ENCODE results near the gene FDPS.

FDPS gene

DNA sequence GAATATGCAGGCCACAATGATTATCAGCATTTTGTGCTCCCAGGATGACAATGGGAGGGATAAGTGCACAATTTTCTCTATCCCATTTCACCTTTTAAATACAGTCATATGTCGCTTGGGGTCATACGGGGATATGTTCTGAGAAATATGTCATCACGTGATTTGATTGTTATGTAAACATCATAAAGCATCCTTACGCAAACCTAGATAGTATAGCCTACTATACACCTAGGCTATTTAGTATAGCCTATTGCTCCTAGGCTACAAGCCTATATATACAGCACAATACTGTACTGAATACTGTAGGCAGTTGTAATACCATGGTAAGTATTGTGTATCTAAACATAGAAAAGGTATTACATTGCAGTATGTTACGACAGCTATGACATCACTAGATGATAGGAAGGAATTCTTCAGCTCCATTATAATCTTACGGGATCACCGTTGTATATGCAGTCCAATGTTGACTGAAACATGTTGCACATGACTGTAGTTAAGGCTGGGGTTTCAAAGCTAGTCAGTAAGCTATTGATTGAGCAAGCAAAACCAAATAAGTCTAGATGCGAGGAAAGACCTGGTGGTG lies 30.9 kb downstream of the FDPS start:
- Histone ChIP-seq H3K4me3 (ENCODE audit: low read depth in 1 of 2, low read length in 2 of 2) (no peak overlapping the region), H3K9ac (ENCODE audit: low read depth in 1 of 2, low read length in 2 of 2) (no peak overlapping the region), H3K9me3 (ENCODE audit: control insufficient read depth in 1 of 2, low read length in 2 of 2) (no peaks in the 10 kb centered on the region), H3K27me3 (ENCODE audit: control insufficient read depth in 1 of 2, insufficient read depth in 2 of 2, low read length in 2 of 2) (no peaks in the 10 kb centered on the region), H3K36me3 (ENCODE audit: control insufficient read depth in 1 of 2, insufficient read depth in 2 of 2, low read length in 2 of 2) (peaks cover 50 to 87% of the 10 kb centered on the region in 2 donors), H3K4me1 (ENCODE audit: control insufficient read depth in 1 of 2, insufficient read depth in 2 of 2, low read length in 2 of 2) (no peaks in the 10 kb centered on the region), H3K27ac (ENCODE audit: low read depth, low read length) (no peak overlapping the region)

DNA sequence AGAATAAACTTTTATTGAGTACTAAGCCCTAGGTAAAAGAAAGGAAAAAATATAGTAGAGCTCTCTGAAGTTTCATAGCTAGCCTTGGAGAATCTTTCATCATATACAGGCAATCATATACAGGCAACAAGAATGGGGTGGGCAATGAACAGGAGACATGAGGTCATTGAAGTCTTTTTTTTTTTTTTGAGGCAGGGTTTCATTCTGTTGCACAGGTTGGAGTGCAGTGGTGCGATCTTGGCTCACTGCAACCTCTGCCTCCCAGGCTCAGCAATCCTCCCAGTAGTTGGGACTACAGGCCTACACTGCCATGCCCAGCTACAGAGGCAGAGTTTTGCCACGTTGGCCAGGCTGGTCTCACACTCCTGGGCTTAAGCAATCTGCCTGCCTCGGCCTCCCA lies 34.2 kb downstream of the FDPS start:
- H3K36me3 ChIP-seq (ENCODE audit: control insufficient read depth in 1 of 2, insufficient read depth in 2 of 2, low read length in 2 of 2): peaks cover 58 to 86% of the 10 kb centered on the region in 2 donors

DNA sequence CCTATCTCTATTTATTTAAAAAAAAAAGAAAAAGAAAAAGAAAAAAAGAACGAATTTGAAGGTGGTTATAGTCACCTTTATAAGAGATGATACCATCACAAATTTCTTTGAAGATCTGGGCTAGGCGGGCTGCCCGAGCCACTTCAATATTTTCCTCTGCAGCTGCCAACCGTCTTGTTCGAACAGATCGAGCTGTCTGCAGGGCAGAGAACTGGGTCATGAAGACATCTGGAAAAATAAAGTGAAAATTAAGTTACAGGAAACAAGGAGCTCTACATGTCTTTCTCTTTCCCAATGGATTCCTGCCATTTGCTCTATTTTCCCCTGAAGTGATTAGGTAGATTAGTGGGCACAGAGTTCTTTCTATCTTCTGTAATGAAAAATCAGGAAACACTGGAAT lies 44.0 kb downstream of the FDPS start:
- no peaks in the 10 kb centered on the region for H3K9me3 ChIP-seq (ENCODE audit: control insufficient read depth in 1 of 2, low read length in 2 of 2)
- H3K36me3 ChIP-seq (ENCODE audit: control insufficient read depth in 1 of 2, insufficient read depth in 2 of 2, low read length in 2 of 2): peaks cover 36 to 70% of the 10 kb centered on the region in 2 donors
- no peaks in the 10 kb centered on the region for H3K4me1 ChIP-seq (ENCODE audit: control insufficient read depth in 1 of 2, insufficient read depth in 2 of 2, low read length in 2 of 2)
- no peak overlapping the region for H3K9ac ChIP-seq (ENCODE audit: low read depth in 1 of 2, low read length in 2 of 2)
- no peak overlapping the region for H3K4me3 ChIP-seq (ENCODE audit: low read depth in 1 of 2, low read length in 2 of 2)
- no peak overlapping the region for H3K27ac ChIP-seq (ENCODE audit: low read depth, low read length)
- no peaks in the 10 kb centered on the region for H3K27me3 ChIP-seq (ENCODE audit: control insufficient read depth in 1 of 2, insufficient read depth in 2 of 2, low read length in 2 of 2)

More for the DNA sequence above, 34.2 kb downstream of the FDPS start:
- Histone ChIP-seq H3K9ac (ENCODE audit: low read depth in 1 of 2, low read length in 2 of 2) (no peak overlapping the region), H3K9me3 (ENCODE audit: control insufficient read depth in 1 of 2, low read length in 2 of 2) (no peaks in the 10 kb centered on the region), H3K27ac (ENCODE audit: low read depth, low read length) (no peak overlapping the region), H3K4me3 (ENCODE audit: low read depth in 1 of 2, low read length in 2 of 2) (no peak overlapping the region), H3K27me3 (ENCODE audit: control insufficient read depth in 1 of 2, insufficient read depth in 2 of 2, low read length in 2 of 2) (no peaks in the 10 kb centered on the region), H3K4me1 (ENCODE audit: control insufficient read depth in 1 of 2, insufficient read depth in 2 of 2, low read length in 2 of 2) (no peaks in the 10 kb centered on the region)

DNA sequence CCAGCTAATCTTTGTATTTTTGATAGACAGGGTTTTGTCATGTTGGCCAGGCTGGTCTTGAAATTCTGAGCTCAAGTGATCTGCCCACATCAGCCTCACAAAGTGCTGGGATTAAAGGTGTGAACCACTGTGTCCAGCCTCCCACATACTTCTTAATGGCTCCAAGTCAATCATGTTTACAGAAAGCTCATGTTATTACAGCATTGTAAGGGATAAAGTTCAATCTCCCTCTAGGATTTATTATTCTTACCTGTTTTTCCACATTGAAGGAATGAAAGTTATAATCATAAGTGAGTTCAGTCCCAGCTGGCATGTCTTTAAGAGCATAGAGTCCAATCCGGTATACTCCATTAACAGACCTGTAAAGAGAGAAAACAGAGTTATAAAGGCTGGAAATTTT lies 51.4 kb downstream of the FDPS start:
- Histone ChIP-seq H3K27ac (ENCODE audit: low read depth, low read length) (no peak overlapping the region), H3K9me3 (ENCODE audit: control insufficient read depth in 1 of 2, low read length in 2 of 2) (no peaks in the 10 kb centered on the region), H3K27me3 (ENCODE audit: control insufficient read depth in 1 of 2, insufficient read depth in 2 of 2, low read length in 2 of 2) (no peaks in the 10 kb centered on the region), H3K4me1 (ENCODE audit: control insufficient read depth in 1 of 2, insufficient read depth in 2 of 2, low read length in 2 of 2) (no peaks in the 10 kb centered on the region), H3K9ac (ENCODE audit: low read depth in 1 of 2, low read length in 2 of 2) (no peak overlapping the region), H3K36me3 (ENCODE audit: control insufficient read depth in 1 of 2, insufficient read depth in 2 of 2, low read length in 2 of 2) (peaks cover 10 to 48% of the 10 kb centered on the region in 2 donors), H3K4me3 (ENCODE audit: low read depth in 1 of 2, low read length in 2 of 2) (no peak overlapping the region)
